Measurements from ENCODE around the gene SLC23A2. TPM values are rescaled to one million over a fixed set of nuclear protein-coding genes. Genes with fewer than 3 reads are reported as not detected.

The SLC23A2 gene
- total RNA-seq, 1 experiment from 2014 or later: 14.6 TPM

DNA sequence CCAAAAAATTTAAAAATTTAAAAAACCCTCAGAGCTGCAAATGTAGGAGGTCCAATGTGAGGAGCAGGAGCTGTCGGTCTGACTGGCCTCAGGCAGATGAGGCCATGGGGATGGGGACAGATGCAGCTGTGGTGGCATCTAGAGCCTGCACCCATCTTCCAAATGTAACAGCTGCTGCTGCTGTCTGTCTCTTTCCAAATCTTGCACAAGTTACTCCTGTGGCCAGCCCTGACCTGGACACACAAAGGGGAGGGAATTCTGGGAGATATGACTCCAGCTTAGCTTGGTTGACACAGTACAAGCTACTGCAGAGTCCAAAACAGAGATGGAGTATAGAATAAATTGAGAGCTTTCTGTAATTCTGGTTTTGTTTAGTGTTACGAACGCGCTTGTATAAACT lies 164.4 kb downstream of the SLC23A2 start:
- Histone ChIP-seq H3K36me3 (ENCODE audit: control insufficient read depth, insufficient read depth, low read length) (no peaks in the 10 kb centered on the region), H3K9me3 (ENCODE audit: control insufficient read depth, insufficient read depth, low read depth, low read length) (no peaks in the 10 kb centered on the region), H3K4me1 (ENCODE audit: control insufficient read depth, insufficient read depth, low read length) (no peaks in the 10 kb centered on the region), H3K27me3 (ENCODE audit: control insufficient read depth, insufficient read depth, low read length) (no peaks in the 10 kb centered on the region), H3K4me3 (ENCODE audit: low read depth in 2 of 2, low read length in 2 of 2) (no peak overlapping the region), H3K27ac (ENCODE audit: low read length) (no peak overlapping the region)
- ATAC-seq (no peak), DNase-seq (ENCODE audit: low read depth, low spot score) (no peak)
- no TSS peak for BruUV-seq (replicated peaks)
- ChIA-PET CTCF (no interaction called here), POLR2A (no interaction called here)
- in situ Hi-C loops (cut with HindIII; ENCODE audit: low pct_unique_long_range_greater_than_20kb, low sequenced_read_pairs) (no loop called here), intact Hi-C loops (cut with micrococcal nuclease; ENCODE audit: unreplicated experiment) (no loop called here)
- TF ChIP-seq, protein P1, sequence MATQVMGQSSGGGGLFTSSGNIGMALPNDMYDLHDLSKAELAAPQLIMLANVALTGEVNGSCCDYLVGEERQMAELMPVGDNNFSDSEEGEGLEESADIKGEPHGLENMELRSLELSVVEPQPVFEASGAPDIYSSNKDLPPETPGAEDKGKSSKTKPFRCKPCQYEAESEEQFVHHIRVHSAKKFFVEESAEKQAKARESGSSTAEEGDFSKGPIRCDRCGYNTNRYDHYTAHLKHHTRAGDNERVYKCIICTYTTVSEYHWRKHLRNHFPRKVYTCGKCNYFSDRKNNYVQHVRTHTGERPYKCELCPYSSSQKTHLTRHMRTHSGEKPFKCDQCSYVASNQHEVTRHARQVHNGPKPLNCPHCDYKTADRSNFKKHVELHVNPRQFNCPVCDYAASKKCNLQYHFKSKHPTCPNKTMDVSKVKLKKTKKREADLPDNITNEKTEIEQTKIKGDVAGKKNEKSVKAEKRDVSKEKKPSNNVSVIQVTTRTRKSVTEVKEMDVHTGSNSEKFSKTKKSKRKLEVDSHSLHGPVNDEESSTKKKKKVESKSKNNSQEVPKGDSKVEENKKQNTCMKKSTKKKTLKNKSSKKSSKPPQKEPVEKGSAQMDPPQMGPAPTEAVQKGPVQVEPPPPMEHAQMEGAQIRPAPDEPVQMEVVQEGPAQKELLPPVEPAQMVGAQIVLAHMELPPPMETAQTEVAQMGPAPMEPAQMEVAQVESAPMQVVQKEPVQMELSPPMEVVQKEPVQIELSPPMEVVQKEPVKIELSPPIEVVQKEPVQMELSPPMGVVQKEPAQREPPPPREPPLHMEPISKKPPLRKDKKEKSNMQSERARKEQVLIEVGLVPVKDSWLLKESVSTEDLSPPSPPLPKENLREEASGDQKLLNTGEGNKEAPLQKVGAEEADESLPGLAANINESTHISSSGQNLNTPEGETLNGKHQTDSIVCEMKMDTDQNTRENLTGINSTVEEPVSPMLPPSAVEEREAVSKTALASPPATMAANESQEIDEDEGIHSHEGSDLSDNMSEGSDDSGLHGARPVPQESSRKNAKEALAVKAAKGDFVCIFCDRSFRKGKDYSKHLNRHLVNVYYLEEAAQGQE (IDR thresholded peaks at IDR 0.05; ENCODE audit: insufficient read depth in 1 of 2, low read depth in 2 of 2, low read length in 1 of 2): no peak
- no peak for TF ChIP-seq SIN3A (IDR thresholded peaks at IDR 0.05; ENCODE audit: borderline replicate concordance, insufficient read depth, low read depth, low read length)
- TF ChIP-seq TCF7L2 (IDR thresholded peaks at IDR 0.05; ENCODE audit: low read depth, low read length): no peak
- no peak for TF ChIP-seq POLR2AphosphoS5 (IDR thresholded peaks at IDR 0.05; ENCODE audit: low read depth, low read length)
- TF ChIP-seq, protein P2, sequence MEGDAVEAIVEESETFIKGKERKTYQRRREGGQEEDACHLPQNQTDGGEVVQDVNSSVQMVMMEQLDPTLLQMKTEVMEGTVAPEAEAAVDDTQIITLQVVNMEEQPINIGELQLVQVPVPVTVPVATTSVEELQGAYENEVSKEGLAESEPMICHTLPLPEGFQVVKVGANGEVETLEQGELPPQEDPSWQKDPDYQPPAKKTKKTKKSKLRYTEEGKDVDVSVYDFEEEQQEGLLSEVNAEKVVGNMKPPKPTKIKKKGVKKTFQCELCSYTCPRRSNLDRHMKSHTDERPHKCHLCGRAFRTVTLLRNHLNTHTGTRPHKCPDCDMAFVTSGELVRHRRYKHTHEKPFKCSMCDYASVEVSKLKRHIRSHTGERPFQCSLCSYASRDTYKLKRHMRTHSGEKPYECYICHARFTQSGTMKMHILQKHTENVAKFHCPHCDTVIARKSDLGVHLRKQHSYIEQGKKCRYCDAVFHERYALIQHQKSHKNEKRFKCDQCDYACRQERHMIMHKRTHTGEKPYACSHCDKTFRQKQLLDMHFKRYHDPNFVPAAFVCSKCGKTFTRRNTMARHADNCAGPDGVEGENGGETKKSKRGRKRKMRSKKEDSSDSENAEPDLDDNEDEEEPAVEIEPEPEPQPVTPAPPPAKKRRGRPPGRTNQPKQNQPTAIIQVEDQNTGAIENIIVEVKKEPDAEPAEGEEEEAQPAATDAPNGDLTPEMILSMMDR (IDR thresholded peaks at IDR 0.05): no peak

DNA sequence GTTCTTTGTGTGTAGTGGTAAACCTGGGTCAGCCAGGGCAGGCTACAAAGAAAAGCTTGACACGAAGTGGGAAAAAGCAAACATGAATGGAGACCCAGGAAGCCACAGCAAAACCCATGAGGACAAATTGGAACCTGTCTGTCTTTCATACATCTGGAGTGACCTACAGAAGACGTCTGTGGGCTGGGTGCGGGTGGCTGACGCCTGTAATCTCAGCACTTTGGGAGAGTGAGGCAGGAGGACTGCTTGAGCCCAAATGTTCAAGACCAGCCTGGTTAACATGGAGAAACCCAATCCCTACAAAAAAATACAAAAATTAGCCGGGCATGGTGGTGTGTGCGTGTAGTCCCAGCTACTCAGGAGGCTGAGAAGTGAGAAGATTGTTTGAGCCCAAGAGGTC lies 164.8 kb downstream of the SLC23A2 start:
- ChIA-PET POLR2A (no interaction called here), CTCF (no interaction called here)
- no peak for ATAC-seq
- no peaks in the 10 kb centered on the region for H3K27me3 ChIP-seq (ENCODE audit: control insufficient read depth, insufficient read depth, low read length)
- intact Hi-C loops (cut with micrococcal nuclease; ENCODE audit: unreplicated experiment) (no loop called here), in situ Hi-C loops (cut with HindIII; ENCODE audit: low pct_unique_long_range_greater_than_20kb, low sequenced_read_pairs) (no loop called here)
- H3K4me1 ChIP-seq (ENCODE audit: control insufficient read depth, insufficient read depth, low read length): no peaks in the 10 kb centered on the region
- BruUV-seq (replicated peaks): no TSS peak
- TF ChIP-seq POLR2AphosphoS5 (IDR thresholded peaks at IDR 0.05; ENCODE audit: low read depth, low read length) (no peak), TCF7L2 (IDR thresholded peaks at IDR 0.05; ENCODE audit: low read depth, low read length) (no peak), SIN3A (IDR thresholded peaks at IDR 0.05; ENCODE audit: borderline replicate concordance, insufficient read depth, low read depth, low read length) (no peak)
- TF ChIP-seq, protein P2 (IDR thresholded peaks at IDR 0.05): no peak
- H3K36me3 ChIP-seq (ENCODE audit: control insufficient read depth, insufficient read depth, low read length): no peaks in the 10 kb centered on the region
- H3K27ac ChIP-seq (ENCODE audit: low read length): no peak overlapping the region
- no peaks in the 10 kb centered on the region for H3K9me3 ChIP-seq (ENCODE audit: control insufficient read depth, insufficient read depth, low read depth, low read length)
- no peak overlapping the region for H3K4me3 ChIP-seq (ENCODE audit: low read depth in 2 of 2, low read length in 2 of 2)
- DNase-seq (ENCODE audit: low read depth, low spot score): no peak

All from Panc1 (cell line).